Measurements from ENCODE around the gene HPSE2.

DNA sequence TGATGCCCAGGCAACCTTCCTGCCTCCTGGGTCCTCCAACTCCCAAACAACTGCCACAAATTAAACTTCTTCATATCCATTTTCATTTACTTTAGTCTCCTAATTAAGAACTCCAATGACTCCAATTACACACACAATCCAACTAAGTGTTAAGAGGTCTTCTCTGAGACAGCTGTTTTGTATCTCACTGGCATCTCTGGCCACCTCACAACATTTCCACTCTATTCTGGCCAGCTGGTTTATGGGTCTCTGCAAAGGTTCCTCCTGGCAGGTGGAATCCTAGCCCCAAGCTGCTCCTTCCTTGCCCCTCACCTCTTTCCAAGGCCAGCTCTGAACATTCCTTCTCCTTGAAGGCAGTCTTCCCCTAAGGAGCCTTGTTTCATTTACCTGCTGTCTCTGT, 665.8 kb downstream of the HPSE2 start:
- TF ChIP-seq CTCF (IDR thresholded peaks at IDR 0.05) (no peak), POLR2AphosphoS5 (IDR thresholded peaks at IDR 0.05; ENCODE audit: low read depth, low read length) (no peak), SIN3A (IDR thresholded peaks at IDR 0.05; ENCODE audit: borderline replicate concordance, insufficient read depth, low read depth, low read length) (no peak)
